Stimulated activated CD4-positive, alpha-beta T cell treated with anti-CD3 and anti-CD28 coated beads, Interleukin-12 subunit alpha, Interleukin-12 subunit beta, amount 100 ng/mL, for 4 hours (primary cell): ENCODE results near the gene CLSTN2.

Experiments used
- DNase-seq: peaks from one replicate; pipeline ENCODE4 v3.0.0-alpha.2; 2020

CLSTN2 gene

DNA sequence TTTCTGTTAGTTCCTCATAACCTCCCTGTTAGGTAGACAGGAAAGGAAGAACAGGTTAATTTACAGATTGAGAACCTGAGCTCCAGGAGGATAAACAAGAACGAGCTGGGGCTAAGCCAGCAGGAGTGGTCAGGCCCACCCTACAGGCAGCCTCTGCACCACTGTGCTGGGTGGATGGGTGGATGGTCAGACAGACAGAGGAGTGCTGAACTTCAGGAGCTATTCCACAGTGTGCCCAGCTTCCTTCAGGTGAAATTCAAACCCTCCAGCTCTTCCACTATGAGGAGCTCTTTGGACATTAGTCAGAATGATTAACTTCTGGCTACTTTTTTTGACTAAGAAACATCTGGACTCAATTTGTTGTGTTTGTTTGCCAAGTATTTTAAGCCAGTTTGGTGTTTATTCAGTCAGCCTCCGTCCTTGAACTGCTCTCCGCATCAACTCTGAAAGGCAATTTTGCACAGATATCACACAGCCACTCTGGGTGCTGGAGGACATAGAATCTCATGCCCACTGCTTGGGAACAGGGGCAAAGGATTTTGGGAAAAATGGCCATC is 361.9 kb downstream of the CLSTN2 start:
- no peak for DNase-seq

- no peak for DNase-seq
Observed at GRCh38 chr3:140298043-140298442, 363.1 kb downstream of the CLSTN2 start.

GRCh38 chr3:140298569-140299070 is 363.6 kb downstream of the CLSTN2 start:
- DNase-seq = no peak

DNA sequence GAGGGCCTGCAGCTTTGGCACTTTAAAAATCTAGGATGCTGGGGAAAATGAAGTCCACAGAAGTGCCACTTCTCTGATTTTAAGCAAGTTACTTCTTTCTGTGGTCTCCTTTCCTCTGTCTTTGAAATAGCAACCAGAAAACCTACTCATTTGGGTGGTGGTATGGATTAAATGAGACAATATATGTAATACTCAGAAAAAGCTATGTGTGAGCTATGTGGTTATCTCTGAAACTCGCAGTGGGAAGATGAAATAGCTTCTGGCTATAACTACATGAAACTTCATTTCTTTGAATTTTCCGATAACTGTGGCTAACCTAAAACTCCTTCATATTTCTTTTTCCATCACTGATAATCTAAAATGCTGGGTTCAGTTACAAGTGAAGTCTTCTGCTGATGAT is 368.9 kb downstream of the CLSTN2 start:
- DNase-seq = no peak

DNA sequence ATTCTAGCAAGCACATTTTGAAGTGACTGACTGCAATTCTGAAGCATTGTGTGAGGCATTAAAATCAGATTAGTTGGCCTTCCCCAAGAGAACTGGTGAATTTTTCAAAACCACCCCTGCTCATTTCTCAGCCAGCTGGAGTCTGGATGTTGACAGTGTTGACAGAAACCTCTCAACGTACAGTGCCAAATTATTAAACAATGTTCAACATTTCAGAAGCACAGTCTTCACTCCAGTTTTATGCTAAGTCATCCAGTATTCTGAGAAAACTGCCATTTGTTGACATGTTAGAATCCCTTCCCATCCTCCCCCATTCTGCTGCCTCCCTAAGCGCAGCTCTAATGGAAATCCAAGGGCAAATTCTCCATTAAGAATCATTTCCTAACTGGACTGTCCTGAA is 373.6 kb downstream of the CLSTN2 start:
- DNase-seq = no peak

- no peak for DNase-seq
Observed at GRCh38 chr3:140311428-140311827, 376.4 kb downstream of the CLSTN2 start.

GRCh38 chr3:140315955-140316354 is 381.0 kb downstream of the CLSTN2 start:
- no peak for DNase-seq

GRCh38 chr3:140316466-140316865 is 381.5 kb downstream of the CLSTN2 start:
- no peak for DNase-seq

DNA sequence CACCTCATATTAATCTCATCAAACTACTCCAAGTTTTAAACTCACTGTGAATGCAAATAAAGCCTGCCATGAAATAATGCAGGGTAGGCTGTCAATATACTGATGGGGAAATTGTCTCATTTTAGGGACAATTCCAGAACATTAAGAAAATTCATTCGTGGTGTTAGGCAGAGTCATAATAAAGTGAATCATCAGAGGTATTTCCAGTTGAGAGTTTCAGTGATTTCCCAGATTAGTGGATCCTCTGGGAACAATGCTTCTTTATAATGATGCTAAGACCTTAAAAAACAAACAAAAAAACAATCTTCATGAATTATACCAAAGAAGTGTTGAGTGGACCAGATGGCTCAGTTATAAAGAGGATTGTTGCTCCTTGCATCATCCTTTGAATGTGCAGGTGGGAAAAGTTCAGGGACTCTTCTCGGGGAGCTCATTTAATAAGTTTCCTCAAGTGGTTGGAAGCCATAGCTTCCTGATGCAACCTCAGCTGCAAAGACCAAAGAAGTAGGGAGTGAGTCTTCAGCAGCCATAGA is 381.9 kb downstream of the CLSTN2 start:
- DNase-seq = no peak

- no peak for DNase-seq
Observed at GRCh38 chr3:140319739-140320138, 384.8 kb downstream of the CLSTN2 start.

DNA sequence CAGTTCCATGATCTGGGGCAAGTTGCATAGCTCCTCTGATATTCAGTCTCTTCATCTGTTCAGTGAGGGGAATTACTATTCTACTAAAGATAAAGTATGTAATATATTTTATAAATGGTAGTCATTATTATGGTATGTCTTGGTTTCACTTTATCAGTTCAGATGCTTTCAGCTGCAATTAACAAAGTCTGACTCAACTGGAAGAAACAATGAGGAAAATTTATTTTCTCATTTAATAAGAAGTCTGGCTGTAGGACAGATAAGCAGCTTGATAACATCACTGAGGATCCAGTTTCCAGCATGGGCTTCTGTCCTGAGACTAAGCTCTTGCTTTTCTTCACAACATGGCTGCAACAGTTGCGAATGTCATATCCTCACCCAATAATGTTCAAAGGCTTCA is 388.6 kb downstream of the CLSTN2 start:
- DNase-seq = no peak

- no peak for DNase-seq
Observed at GRCh38 chr3:140332131-140332530, 397.1 kb downstream of the CLSTN2 start.

- no peak for DNase-seq
Observed at GRCh38 chr3:140334132-140334929, 399.3 kb downstream of the CLSTN2 start.

DNA sequence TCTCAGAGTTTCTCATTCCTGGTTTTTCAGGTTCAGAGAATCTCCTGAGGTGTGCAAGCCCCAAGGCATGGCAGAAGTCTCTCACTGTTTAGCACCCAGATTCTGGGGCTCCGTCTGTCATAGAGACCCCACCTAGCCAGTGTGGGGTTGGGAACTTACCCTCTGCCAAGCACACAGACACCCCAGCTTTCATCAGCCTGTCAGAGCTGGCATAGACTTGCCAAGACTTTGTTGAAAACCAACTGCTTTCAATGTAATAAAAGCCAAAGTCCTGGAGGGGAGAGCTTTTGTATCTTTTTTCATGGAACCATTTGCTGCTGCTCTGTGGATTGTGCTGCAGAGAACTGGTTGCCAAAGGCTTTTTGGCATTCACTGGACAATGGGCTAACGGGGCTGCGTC is 401.5 kb downstream of the CLSTN2 start:
- DNase-seq = no peak

DNA sequence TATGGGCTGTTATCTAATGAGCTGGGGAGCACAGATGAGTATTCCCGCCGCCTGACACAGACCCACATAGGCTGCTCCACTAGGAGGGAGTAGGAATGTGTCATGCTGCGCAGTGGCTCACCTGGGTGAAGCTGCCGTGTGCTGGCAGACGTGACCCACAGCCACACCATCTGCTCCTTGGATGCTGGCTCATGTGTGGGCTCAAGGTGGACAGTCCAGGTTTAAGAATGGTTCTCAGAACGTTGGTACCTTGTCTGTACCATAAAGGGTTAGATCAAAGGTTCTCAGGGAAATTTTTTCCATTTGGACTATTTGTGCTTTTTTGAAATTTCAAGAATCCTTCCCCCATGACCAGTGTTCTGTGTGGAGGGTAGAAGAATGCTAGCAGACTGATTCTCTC is 403.9 kb downstream of the CLSTN2 start:
- DNase-seq = no peak

- no peak for DNase-seq
Observed at GRCh38 chr3:140341203-140341602, 406.2 kb downstream of the CLSTN2 start.

- no peak for DNase-seq
Observed at GRCh38 chr3:140341817-140342403, 406.9 kb downstream of the CLSTN2 start.

GRCh38 chr3:140342668-140343067 is 407.7 kb downstream of the CLSTN2 start:
- DNase-seq = no peak

DNA sequence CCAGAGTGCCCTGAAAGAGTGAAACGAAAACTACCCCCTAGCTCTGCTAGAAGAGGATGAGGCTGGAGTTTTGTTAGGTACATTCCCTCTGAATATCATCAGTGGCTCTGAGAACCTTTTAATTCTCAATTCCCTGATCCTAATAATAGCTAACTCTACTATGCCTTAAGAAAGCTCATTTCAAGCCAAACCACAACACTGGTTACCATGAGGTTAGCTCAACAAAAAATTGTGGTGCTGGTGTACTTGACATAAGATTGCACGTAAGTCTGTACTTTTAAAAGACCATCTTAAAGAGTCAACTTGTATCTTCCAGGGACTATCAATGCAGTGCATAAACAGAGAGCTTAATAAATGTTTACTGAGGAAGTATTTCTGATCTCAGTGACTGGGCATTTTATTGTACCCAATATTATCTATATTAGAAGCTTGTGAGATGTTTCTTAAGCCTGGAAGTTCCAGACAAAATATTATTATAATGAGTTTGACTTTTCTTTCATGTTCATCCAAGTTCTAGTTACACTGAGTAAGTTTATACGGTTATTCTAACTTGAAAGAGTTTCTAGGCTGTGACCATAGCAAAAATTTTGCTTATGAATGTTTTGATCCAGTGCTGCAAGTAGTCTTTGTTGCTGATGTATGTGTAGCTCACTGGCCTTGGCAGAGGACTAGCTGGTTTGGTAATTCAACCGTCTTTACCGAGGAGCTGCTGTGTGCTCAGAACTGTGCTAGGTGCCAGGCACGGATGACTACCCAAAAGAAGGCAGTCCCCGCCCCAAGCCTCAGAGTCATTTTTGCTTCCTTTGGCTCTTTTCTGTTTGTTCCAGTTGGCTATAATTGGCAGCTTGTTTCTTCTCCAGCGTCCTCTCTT is 408.5 kb downstream of the CLSTN2 start:
- DNase-seq = no peak

DNA sequence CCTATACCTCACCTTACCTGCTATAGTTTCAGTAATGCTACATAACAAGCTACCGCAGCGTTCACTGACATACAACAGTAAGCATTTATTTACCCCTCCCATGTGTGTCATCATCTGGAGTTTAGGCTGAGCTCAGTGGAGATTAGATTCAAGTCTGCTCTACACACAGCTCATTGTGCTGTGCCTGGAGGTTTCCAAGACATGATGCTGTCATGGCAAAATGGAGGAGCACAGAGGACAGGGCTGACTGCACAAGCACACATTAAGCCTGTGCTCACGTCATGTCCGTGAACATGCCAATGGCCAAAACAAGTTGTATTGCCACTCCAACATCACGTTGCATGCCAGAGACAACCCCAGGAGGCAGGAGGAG is 409.1 kb downstream of the CLSTN2 start:
- no peak for DNase-seq

DNA sequence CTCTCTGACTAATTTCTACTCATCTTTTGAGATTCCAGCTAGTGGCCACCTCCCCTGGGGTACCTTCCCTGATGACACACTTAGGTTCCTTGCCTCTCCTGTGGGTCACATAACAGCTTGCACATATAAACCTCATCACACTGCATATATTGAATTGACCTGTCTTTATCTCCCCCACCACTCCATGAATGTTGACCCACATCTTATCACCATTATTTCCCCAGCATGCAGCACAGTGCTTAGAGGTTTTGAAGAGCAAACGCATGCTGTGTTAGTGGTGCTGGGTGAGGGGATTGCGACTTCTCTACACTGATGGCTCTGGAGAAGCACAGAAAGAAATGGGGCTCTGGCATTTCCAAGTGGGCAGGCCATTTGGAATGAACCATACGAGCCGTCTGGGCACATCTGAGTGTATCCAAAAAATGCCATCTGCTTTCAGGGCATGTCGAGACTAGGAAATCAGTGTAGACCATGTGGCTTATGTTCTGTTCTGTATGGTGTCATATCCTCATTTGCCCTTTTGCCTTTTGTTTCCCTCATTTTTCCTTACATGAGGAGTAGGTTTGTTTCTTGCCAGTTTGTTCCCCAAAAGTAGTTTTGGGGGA is 409.7 kb downstream of the CLSTN2 start:
- DNase-seq = no peak

DNA sequence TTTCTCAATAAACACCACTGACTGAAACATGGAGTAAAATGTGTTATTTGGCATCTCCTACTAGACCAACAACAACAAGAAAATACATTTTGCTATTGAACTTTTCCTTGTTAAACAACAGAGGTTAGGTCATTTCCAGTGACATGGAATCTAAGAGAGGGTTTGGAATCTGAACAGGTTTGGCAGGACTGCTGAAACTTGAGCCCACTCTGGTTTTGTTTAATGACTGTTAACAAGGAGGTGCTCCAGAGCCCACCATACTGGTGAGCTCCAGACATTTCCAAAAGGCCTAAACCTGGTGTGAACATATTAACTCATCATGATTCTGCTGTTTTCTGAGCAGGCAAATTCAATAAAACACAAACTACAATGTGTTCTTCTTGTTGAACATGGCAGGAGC is 412.2 kb downstream of the CLSTN2 start:
- DNase-seq = no peak

DNA sequence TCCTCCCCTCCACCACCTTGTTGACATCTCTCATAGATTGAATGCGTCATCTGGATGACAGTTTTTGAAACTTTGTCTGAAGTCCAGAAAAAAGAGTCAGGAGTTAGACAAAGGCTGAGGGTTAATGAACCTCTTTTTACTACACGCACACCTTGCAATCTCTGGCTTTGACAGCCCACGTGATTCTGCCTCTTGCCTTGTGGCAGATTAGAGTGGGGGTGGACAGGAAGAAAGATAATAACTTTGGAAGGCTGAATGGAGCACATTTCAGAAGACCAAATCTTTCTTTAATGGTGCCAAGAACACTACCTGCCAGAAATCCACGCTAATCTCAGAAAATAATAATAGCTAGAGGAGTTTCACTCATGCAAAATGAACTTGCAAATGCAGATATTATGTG is 415.0 kb downstream of the CLSTN2 start:
- DNase-seq = no peak
